NCI-H345 treated with DMSO at 0.1 percent for 48 hours (cell line): ENCODE measurements around the gene PQBP1.
"Not testable (repeated sequence)": the region's sequence is repeated elsewhere in the genome, so short reads cannot be mapped to it uniquely, and the experiment has no call there.

Experiments used
- DNase-seq: peaks from one replicate; lab custom pipeline; 2025; ENCODE audit not compliant: unreplicated experiment; lab: John Stamatoyannopoulos, UW

The PQBP1 gene

GRCh38 chrX:48897625-48898306, at the start of gene PQBP1, which contains the start of gene TIMM17B:
PQBP1 (plus strand) TSS chrX:48897930; CDS start chrX:48898510, 580 bp downstream.
TIMM17B (minus strand) TSS chrX:48897768; CDS start chrX:48897749, 19 bp downstream.
- peak; percentile 86 for DNase-seq

- DNase-seq: no peak
These were observed 48.9 kb upstream of the PQBP1 start for GRCh38 chrX:48848847-48849246.

- no peak for DNase-seq
These were observed 44.9 kb upstream of the PQBP1 start for GRCh38 chrX:48852857-48853256.

- not testable (repeated sequence) for DNase-seq
These were observed 44.2 kb upstream of the PQBP1 start for GRCh38 chrX:48853494-48853893.

- DNase-seq: not testable (repeated sequence)
These were observed 43.5 kb upstream of the PQBP1 start for GRCh38 chrX:48854121-48854804.

- no peak for DNase-seq
These were observed 42.8 kb upstream of the PQBP1 start for GRCh38 chrX:48854898-48855297.

GRCh38 chrX:48864210-48864609, 33.5 kb upstream of the PQBP1 start:
- DNase-seq: no peak

GRCh38 chrX:48872017-48872416, 25.7 kb upstream of the PQBP1 start:
- DNase-seq: not testable (repeated sequence)

GRCh38 chrX:48876944-48877343, 20.8 kb upstream of the PQBP1 start:
- DNase-seq: not testable (repeated sequence)

GRCh38 chrX:48883729-48884128, 14.0 kb upstream of the PQBP1 start:
- no peak for DNase-seq

GRCh38 chrX:48886586-48886985, 11.1 kb upstream of the PQBP1 start:
- DNase-seq: not testable (repeated sequence)

- DNase-seq: no peak
These were observed 7.3 kb upstream of the PQBP1 start for GRCh38 chrX:48890296-48890925.

GRCh38 chrX:48890934-48891401, 6.8 kb upstream of the PQBP1 start:
- DNase-seq: no peak

GRCh38 chrX:48891402-48892288, 6.1 kb upstream of the PQBP1 start:
- DNase-seq: peak; percentile 65

GRCh38 chrX:48892896-48893295, 4.8 kb upstream of the PQBP1 start:
- DNase-seq: no peak

GRCh38 chrX:48893556-48894348, 4.0 kb upstream of the PQBP1 start:
- no peak for DNase-seq

- DNase-seq: no peak
These were observed 2.8 kb upstream of the PQBP1 start for GRCh38 chrX:48894891-48895290.

- no peak for DNase-seq
These were observed 1.1 kb upstream of the PQBP1 start for GRCh38 chrX:48896611-48897011.

GRCh38 chrX:48897157-48897624, 539 bp upstream of the PQBP1 start:
- peak; percentile 75 for DNase-seq

GRCh38 chrX:48899078-48899410, 1.3 kb downstream of the PQBP1 start:
- DNase-seq: no peak
